ENCODE data around the gene FRRS1. TPM values are rescaled to one million over a fixed set of nuclear protein-coding genes. Genes with fewer than 3 reads are reported as not detected.
"Not testable (repeated sequence)": the region's sequence is repeated elsewhere in the genome, so short reads cannot be mapped to it uniquely, and the experiment has no call there.

Gene FRRS1
- total RNA-seq: 0.07 and 0.62 TPM in 2 replicates

DNA sequence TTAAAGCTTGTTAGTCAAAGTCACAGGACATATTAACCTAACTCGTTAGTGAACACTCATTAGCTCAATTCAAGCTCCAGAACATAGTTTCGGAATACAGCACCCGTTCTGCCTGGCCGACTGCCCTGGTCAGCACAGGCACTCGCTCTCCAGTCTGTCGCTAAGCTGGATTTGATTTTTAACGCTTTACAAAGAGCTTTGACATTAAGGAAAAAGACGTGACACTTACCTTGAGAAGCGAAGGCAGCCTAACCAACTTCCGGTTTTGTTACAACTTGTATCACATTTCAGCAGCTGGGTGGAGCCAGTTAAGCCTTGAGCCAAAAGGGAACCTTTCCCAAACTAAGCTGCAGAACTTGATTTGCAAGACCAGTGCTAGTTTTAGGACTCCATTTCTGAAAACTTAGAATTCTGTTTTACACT lies at the start of gene FRRS1:
FRRS1 (minus strand) TSS at position 258 of the 423 bp plus-strand sequence. CDS start 17,867 bp downstream, outside the sequence.
- H3K27ac Mint-ChIP-seq: no peak within 1 kb of the TSS
- DNase-seq (ENCODE audit: low spot score): peak; percentile 34
- H3K27me3 Mint-ChIP-seq (ENCODE audit: insufficient read depth): peaks cover 47% of the 10 kb centered on the region
- no peaks in the 10 kb centered on the region for H3K9me3 Mint-ChIP-seq
- intact Hi-C loops (cut with micrococcal nuclease): loop anchor here (5.0 kb wide), 1 partner anchor 1686 kb away; no protein-coding TSS in a partner anchor
- peak within 1 kb of the TSS; percentile 81 for H3K4me3 Mint-ChIP-seq
- H3K4me1 Mint-ChIP-seq (ENCODE audit: low read depth): peaks cover 6% of the 10 kb centered on the region
- H3K36me3 Mint-ChIP-seq (ENCODE audit: low read depth): no peaks in the 10 kb centered on the region

- H3K27ac Mint-ChIP-seq: no peak overlapping the region
- H3K4me1 Mint-ChIP-seq (ENCODE audit: low read depth): peaks cover 5% of the 10 kb centered on the region
- DNase-seq (ENCODE audit: low spot score): no peak
- peaks cover 6% of the 10 kb centered on the region for H3K27me3 Mint-ChIP-seq (ENCODE audit: insufficient read depth)
- no peak overlapping the region for H3K4me3 Mint-ChIP-seq
- intact Hi-C loops (cut with micrococcal nuclease): no loop called here
- no peaks in the 10 kb centered on the region for H3K36me3 Mint-ChIP-seq (ENCODE audit: low read depth)
- no peaks in the 10 kb centered on the region for H3K9me3 Mint-ChIP-seq
Observed at GRCh38 chr1:99814373-99814900, 48.0 kb upstream of the FRRS1 start.

- H3K4me1 Mint-ChIP-seq (ENCODE audit: low read depth): peaks cover 17% of the 10 kb centered on the region
- no peak for DNase-seq (ENCODE audit: low spot score)
- peaks cover 12% of the 10 kb centered on the region for H3K27me3 Mint-ChIP-seq (ENCODE audit: insufficient read depth)
- no peaks in the 10 kb centered on the region for H3K36me3 Mint-ChIP-seq (ENCODE audit: low read depth)
- H3K9me3 Mint-ChIP-seq: no peaks in the 10 kb centered on the region
- H3K4me3 Mint-ChIP-seq: no peak overlapping the region
- intact Hi-C loops (cut with micrococcal nuclease): no loop called here
- no peak overlapping the region for H3K27ac Mint-ChIP-seq
Observed at GRCh38 chr1:99811747-99812146, 45.3 kb upstream of the FRRS1 start.

DNA sequence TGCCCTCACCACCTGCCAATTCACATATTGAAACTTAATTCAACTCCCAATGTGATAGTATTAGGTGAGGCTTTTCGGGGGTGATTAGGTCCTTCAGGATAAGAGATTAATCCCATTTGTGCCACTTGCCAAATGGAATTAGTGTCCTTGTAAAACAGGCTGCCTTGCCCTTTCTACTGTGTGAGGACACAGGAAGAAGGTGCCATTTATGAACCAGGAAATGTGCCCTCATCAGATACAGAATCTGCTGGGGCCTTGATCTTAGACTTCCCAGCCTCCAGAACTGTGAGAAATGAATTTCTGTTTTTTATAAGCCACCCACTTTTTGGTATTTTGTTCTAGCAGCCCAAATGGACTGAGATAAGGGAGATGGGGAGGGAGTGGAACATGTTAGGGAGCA lies 44.6 kb upstream of the FRRS1 start:
- DNase-seq (ENCODE audit: low spot score): no peak
- intact Hi-C loops (cut with micrococcal nuclease): no loop called here
- Mint-ChIP-seq H3K4me3 (no peak overlapping the region), H3K9me3 (no peaks in the 10 kb centered on the region), H3K27ac (no peak overlapping the region), H3K36me3 (ENCODE audit: low read depth) (no peaks in the 10 kb centered on the region), H3K4me1 (ENCODE audit: low read depth) (peaks cover 17% of the 10 kb centered on the region), H3K27me3 (ENCODE audit: insufficient read depth) (peaks cover 11% of the 10 kb centered on the region)

- peak; percentile 29 for DNase-seq (ENCODE audit: low spot score)
- Mint-ChIP-seq H3K9me3 (no peaks in the 10 kb centered on the region), H3K4me3 (no peak overlapping the region), H3K27ac (peak overlapping the region; percentile 15), H3K27me3 (ENCODE audit: insufficient read depth) (peaks cover 13% of the 10 kb centered on the region), H3K4me1 (ENCODE audit: low read depth) (peaks cover 17% of the 10 kb centered on the region), H3K36me3 (ENCODE audit: low read depth) (no peaks in the 10 kb centered on the region)
- intact Hi-C loops (cut with micrococcal nuclease): loop anchor here (1.0 to 10.0 kb wide), 11 partner anchors 42 to 1060 kb away; partner anchors contain the start of genes AGL, CDC14A, DBT and RTCA
Observed at GRCh38 chr1:99808391-99809115, 42.1 kb upstream of the FRRS1 start.

DNA sequence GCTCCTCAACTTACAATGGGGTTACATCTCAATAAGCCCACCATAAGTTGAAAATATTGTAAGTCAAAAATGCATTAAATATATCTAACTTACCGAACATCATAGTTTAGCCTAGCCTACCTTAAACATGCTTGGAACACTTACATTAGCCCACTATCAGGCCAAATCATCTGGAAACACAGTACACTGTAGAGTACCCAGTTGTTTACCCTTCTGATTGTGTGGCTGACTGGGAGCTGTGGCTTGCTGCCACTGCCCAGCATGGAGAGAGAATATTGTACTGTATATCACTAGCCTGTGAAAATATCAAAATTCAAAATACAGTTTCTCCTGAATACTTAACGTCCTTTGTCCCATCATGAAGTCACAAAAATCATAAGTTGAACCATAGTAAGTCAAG lies 40.4 kb upstream of the FRRS1 start:
- Mint-ChIP-seq H3K27me3 (ENCODE audit: insufficient read depth) (peaks cover 12% of the 10 kb centered on the region), H3K4me3 (no peak overlapping the region), H3K27ac (no peak overlapping the region), H3K4me1 (ENCODE audit: low read depth) (peaks cover 17% of the 10 kb centered on the region), H3K9me3 (no peaks in the 10 kb centered on the region), H3K36me3 (ENCODE audit: low read depth) (no peaks in the 10 kb centered on the region)
- intact Hi-C loops (cut with micrococcal nuclease): loop anchor here (5.0 to 10.0 kb wide), 2 partner anchors 440 to 738 kb away; partner anchors contain the start of gene DBT
- no peak for DNase-seq (ENCODE audit: low spot score)

DNA sequence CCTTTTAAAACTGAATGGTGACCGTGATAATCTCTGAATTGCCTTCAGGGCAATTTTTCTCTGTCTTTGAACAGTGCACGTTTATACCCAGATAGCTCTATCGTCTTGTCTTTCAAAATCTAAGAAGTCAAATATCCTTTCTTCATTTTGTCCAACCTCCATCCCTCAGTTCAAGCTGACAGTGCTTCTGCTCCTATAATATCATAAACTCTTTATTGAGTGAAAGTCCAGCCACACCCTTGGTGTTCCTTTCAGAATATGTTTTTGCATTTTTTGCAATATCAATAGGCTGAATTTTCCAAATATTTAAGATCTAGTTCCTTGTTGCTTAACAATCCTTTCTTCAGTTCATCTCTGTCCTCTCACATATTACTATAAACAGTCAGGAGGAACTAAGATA lies 35.1 kb upstream of the FRRS1 start:
- H3K9me3 Mint-ChIP-seq: no peaks in the 10 kb centered on the region
- no peaks in the 10 kb centered on the region for H3K4me1 Mint-ChIP-seq (ENCODE audit: low read depth)
- DNase-seq (ENCODE audit: low spot score): no peak
- peaks cover 38% of the 10 kb centered on the region for H3K27me3 Mint-ChIP-seq (ENCODE audit: insufficient read depth)
- H3K4me3 Mint-ChIP-seq: no peak overlapping the region
- no peak overlapping the region for H3K27ac Mint-ChIP-seq
- no peaks in the 10 kb centered on the region for H3K36me3 Mint-ChIP-seq (ENCODE audit: low read depth)
- intact Hi-C loops (cut with micrococcal nuclease): loop anchor here (10.0 kb wide), 1 partner anchor 743 kb away; no protein-coding TSS in a partner anchor

DNA sequence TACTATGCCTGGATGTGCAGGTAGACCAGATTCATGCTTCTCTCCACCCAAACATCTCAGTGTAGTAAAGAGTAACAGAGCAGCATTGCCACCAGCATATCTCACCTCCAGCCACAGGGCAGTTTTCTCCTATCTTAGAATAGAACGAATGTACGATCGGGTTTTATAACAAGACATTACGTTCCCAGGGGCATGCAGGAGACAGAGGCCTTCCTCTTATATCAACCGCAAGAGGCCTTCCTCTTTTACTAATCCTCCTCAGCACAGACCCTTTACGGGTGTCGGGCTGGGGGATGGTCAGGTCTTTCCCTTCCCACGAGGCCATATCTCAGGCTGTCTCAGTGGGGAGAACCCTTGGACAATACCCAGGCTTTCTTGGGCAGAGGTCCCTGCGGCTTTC lies 27.4 kb upstream of the FRRS1 start:
- DNase-seq (ENCODE audit: low spot score); H3K36me3 Mint-ChIP-seq (ENCODE audit: low read depth); H3K27ac Mint-ChIP-seq; H3K4me3 Mint-ChIP-seq; H3K9me3 Mint-ChIP-seq; intact Hi-C loops (cut with micrococcal nuclease); H3K4me1 Mint-ChIP-seq (ENCODE audit: low read depth): not testable (repeated sequence)
- H3K27me3 Mint-ChIP-seq (ENCODE audit: insufficient read depth): peaks cover 61% of the 10 kb centered on the region

DNA sequence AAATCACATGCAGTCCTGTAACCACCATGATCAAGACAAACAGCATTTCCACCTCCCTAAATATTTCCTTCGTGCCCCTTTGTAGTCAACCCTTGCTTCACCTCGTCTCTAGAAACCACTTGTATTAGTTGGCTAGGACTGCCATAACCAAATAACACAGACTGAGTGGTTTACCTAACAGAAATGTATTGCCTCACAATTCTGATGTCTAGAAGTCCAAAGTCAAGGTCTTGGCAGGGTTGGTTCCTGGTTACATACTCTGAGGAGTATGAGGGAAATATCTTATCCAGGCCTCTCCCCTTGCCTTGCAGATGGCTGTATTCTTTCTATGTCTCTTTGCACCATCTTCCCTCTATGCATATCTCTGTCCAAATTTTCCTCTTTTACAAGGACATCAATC lies 23.3 kb upstream of the FRRS1 start:
- no peak overlapping the region for H3K27ac Mint-ChIP-seq
- peaks cover 40% of the 10 kb centered on the region for H3K27me3 Mint-ChIP-seq (ENCODE audit: insufficient read depth)
- H3K9me3 Mint-ChIP-seq: no peaks in the 10 kb centered on the region
- peaks cover 18% of the 10 kb centered on the region for H3K4me1 Mint-ChIP-seq (ENCODE audit: low read depth)
- H3K36me3 Mint-ChIP-seq (ENCODE audit: low read depth): no peaks in the 10 kb centered on the region
- DNase-seq (ENCODE audit: low spot score): no peak
- H3K4me3 Mint-ChIP-seq: no peak overlapping the region
- intact Hi-C loops (cut with micrococcal nuclease): loop anchor here (10.0 kb wide), 2 partner anchors 585 to 1505 kb away; no protein-coding TSS in a partner anchor

DNA sequence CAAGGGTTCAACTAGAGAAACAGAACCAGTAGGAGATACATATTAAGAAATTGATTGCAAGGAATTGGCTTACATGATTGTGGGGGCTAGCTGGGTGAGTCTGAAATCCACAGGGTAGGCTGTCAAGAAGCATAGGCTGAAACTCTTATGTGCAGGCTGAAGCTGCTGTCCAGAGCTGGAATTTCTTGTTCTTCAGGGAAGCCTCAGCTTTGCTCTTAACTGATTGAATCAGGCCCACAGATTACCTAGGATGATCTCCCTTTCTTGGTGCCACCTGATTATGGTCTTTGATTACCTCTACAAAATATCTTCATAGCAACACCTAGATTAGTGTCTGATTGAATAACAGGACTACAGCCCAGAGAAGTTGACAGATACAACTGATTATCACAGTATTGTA lies 22.5 kb upstream of the FRRS1 start:
- Mint-ChIP-seq H3K4me1 (ENCODE audit: low read depth) (peaks cover 26% of the 10 kb centered on the region), H3K36me3 (ENCODE audit: low read depth) (no peaks in the 10 kb centered on the region), H3K4me3 (no peak overlapping the region), H3K27me3 (ENCODE audit: insufficient read depth) (peaks cover 45% of the 10 kb centered on the region), H3K9me3 (no peaks in the 10 kb centered on the region), H3K27ac (no peak overlapping the region)
- DNase-seq (ENCODE audit: low spot score): no peak
- intact Hi-C loops (cut with micrococcal nuclease): loop anchor here (10.0 kb wide), 2 partner anchors 586 to 1506 kb away; no protein-coding TSS in a partner anchor

- H3K4me1 Mint-ChIP-seq (ENCODE audit: low read depth): peaks cover 26% of the 10 kb centered on the region
- no peaks in the 10 kb centered on the region for H3K9me3 Mint-ChIP-seq
- no peaks in the 10 kb centered on the region for H3K36me3 Mint-ChIP-seq (ENCODE audit: low read depth)
- H3K27me3 Mint-ChIP-seq (ENCODE audit: insufficient read depth): peaks cover 45% of the 10 kb centered on the region
- no peak overlapping the region for H3K27ac Mint-ChIP-seq
- intact Hi-C loops (cut with micrococcal nuclease): loop anchor here (10.0 kb wide), 2 partner anchors 588 to 1508 kb away; no protein-coding TSS in a partner anchor
- DNase-seq (ENCODE audit: low spot score): no peak
- no peak overlapping the region for H3K4me3 Mint-ChIP-seq
Observed at GRCh38 chr1:99786751-99787501, 20.5 kb upstream of the FRRS1 start.

- Mint-ChIP-seq H3K4me3 (peak overlapping the region; percentile 9), H3K4me1 (ENCODE audit: low read depth) (peaks cover 26% of the 10 kb centered on the region), H3K9me3 (no peaks in the 10 kb centered on the region), H3K27me3 (ENCODE audit: insufficient read depth) (peaks cover 52% of the 10 kb centered on the region), H3K36me3 (ENCODE audit: low read depth) (no peaks in the 10 kb centered on the region), H3K27ac (no peak overlapping the region)
- intact Hi-C loops (cut with micrococcal nuclease): loop anchor here (10.0 kb wide), 2 partner anchors 590 to 1510 kb away; no protein-coding TSS in a partner anchor
- DNase-seq (ENCODE audit: low spot score): no peak
Observed at GRCh38 chr1:99784809-99785255, 18.4 kb upstream of the FRRS1 start.

Data from activated T-helper 1 cell treated with anti-CD3 and anti-CD28 coated beads, Interleukin-12 subunit alpha, Interleukin-12 subunit beta, Interleukin-2, Interleukin-4 antibody, amounts not matched to agents 30 ng/mL and 10 ng/mL and 1 ng/mL, durations not matched to agents 14 hours and 24 hours and 36 hours (primary cell).